GM10248 (cell line): ENCODE data around the gene CRIM1.

Experiments used
- CTCF ChIA-PET: fragments of 300-600 bp; sonication (Branson Sonifier 250); formaldehyde crosslinking; extraction: SDS; loops from one replicate; lab custom pipeline; 2021; ENCODE audit warnings: antibody characterized with exemption; lab: Yijun Ruan, JAX
- POLR2A ChIA-PET: fragments of 350-650 bp; sonication (Branson Sonifier 250); formaldehyde crosslinking; extraction: SDS; loops from one replicate; lab custom pipeline; 2020; ENCODE audit warnings: antibody characterized with exemption; lab: Yijun Ruan, JAX
- DNase-seq: peaks from one replicate; pipeline ENCODE4 v3.0.0; 2012; ENCODE audit errors: extremely low spot score
- CTCF ChIP-seq: IDR thresholded peaks from 2 replicates; pipeline ENCODE4 v1.5.1; 2012; ENCODE audit warnings: mild to moderate bottlenecking, low read depth; ENCODE audit errors: extremely low read depth, missing control alignments, control extremely low read depth

CRIM1 gene

GRCh38 chr2:36486521-36487044, 131.0 kb downstream of the CRIM1 start:
- CTCF ChIA-PET = interaction anchor here (1.2 to 1.5 kb wide), 2 partner anchors 13 to 37 kb away, joined by 4 to 5 read pairs; no protein-coding TSS in a partner anchor
- POLR2A ChIA-PET = no interaction called here
- no peak for TF ChIP-seq CTCF
- DNase-seq = no peak

GRCh38 chr2:36487947-36488346, 132.4 kb downstream of the CRIM1 start:
- no peak for DNase-seq
- ChIA-PET CTCF (interaction anchor here (0.8 kb wide), 1 partner anchor 47 kb away, joined by 3 read pairs; no protein-coding TSS in a partner anchor), POLR2A (no interaction called here)
- TF ChIP-seq CTCF = no peak

- no peak for DNase-seq
- CTCF ChIA-PET = interaction anchor here (1.3 kb wide), 1 partner anchor 13 kb away, joined by 3 read pairs; no protein-coding TSS in a partner anchor
- POLR2A ChIA-PET = no interaction called here
- TF ChIP-seq CTCF = no peak
These were observed 133.7 kb downstream of the CRIM1 start for GRCh38 chr2:36489281-36489680.

GRCh38 chr2:36490749-36491148, 135.2 kb downstream of the CRIM1 start:
- TF ChIP-seq CTCF = no peak
- POLR2A ChIA-PET = no interaction called here
- DNase-seq = no peak
- CTCF ChIA-PET = interaction anchor here (0.7 to 1.3 kb wide), 5 partner anchors 8 to 155 kb away, joined by 3 to 5 read pairs (median 3); no protein-coding TSS in a partner anchor

- DNase-seq = no peak
- ChIA-PET POLR2A (no interaction called here), CTCF (interaction anchor here (0.8 to 2.1 kb wide), 9 partner anchors 11 to 287 kb away, joined by 3 to 10 read pairs (median 3); no protein-coding TSS in a partner anchor)
- no peak for TF ChIP-seq CTCF
These were observed 136.8 kb downstream of the CRIM1 start for GRCh38 chr2:36492216-36492945.

- ChIA-PET CTCF (interaction anchor here (1.0 to 2.1 kb wide), 6 partner anchors 13 to 140 kb away, joined by 3 to 10 read pairs (median 4); no protein-coding TSS in a partner anchor), POLR2A (no interaction called here)
- no peak for TF ChIP-seq CTCF
- no peak for DNase-seq
These were observed 137.7 kb downstream of the CRIM1 start for GRCh38 chr2:36493306-36493705.
